KMS-11 (cell line): ENCODE data around the gene SSC4D.

Experiments used
- H2AFZ ChIP-seq: fragments of 200-600 bp; sonication (generic); 2 replicates; pipeline ENCODE4 v1.6.1; 2016; ENCODE audit warnings: antibody characterized with exemption, mixed run types, low read depth
- H3K27ac ChIP-seq: fragments of 200-600 bp; sonication (generic); 2 replicates; pipeline ENCODE4 v1.6.1; 2016; ENCODE audit warnings: mild to moderate bottlenecking, mixed run types
- H3K27me3 ChIP-seq: fragments of 200-600 bp; sonication (generic); 2 replicates; pipeline ENCODE4 v1.6.1; 2017; ENCODE audit warnings: mild to moderate bottlenecking, low read depth, mixed run types, moderate library complexity; ENCODE audit not compliant: insufficient read depth
- H3K36me3 ChIP-seq: fragments of 200-600 bp; sonication (generic); 2 replicates; pipeline ENCODE4 v1.6.1; 2017; ENCODE audit warnings: mild to moderate bottlenecking, mixed run types; ENCODE audit not compliant: insufficient read depth
- H3K4me1 ChIP-seq: fragments of 200-600 bp; sonication (generic); 2 replicates; pipeline ENCODE4 v1.6.1; 2016; ENCODE audit warnings: mild to moderate bottlenecking, low read depth, mixed run types; ENCODE audit not compliant: poor library complexity, severe bottlenecking
- H3K4me2 ChIP-seq: fragments of 200-600 bp; sonication (generic); 2 replicates; pipeline ENCODE4 v1.7.0; 2016; ENCODE audit warnings: mild to moderate bottlenecking, mixed run types
- H3K4me3 ChIP-seq: fragments of 200-600 bp; sonication (generic); IDR thresholded peaks from 2 replicates; pipeline ENCODE4 v1.6.1; 2017; ENCODE audit warnings: low read depth, low read length, mixed read lengths; ENCODE audit not compliant: insufficient read depth
- H3K79me2 ChIP-seq: fragments of 200-600 bp; sonication (generic); 2 replicates; pipeline ENCODE4 v1.6.1; 2016; ENCODE audit warnings: low read depth, mixed run types; ENCODE audit not compliant: insufficient read depth
- H3K9ac ChIP-seq: fragments of 200-600 bp; sonication (generic); 2 replicates; pipeline ENCODE4 v1.6.1; 2016; ENCODE audit warnings: mild to moderate bottlenecking, mixed run types
- H4K20me1 ChIP-seq: fragments of 200-600 bp; sonication (generic); 2 replicates; pipeline ENCODE4 v1.6.1; 2016; ENCODE audit warnings: mild to moderate bottlenecking, mixed run types; ENCODE audit not compliant: insufficient read depth
- CTCF ChIP-seq: fragments of 200-600 bp; sonication (generic); conservative IDR thresholded peaks from 2 replicates; pipeline ENCODE4 v1.6.1; 2017; ENCODE audit warnings: low read depth, mild to moderate bottlenecking, antibody characterized with exemption, low read length, moderate library complexity, mixed read lengths

The SSC4D gene

GRCh38 chr7:76411626-76412025 lies 2.1 kb upstream of the SSC4D start:
- Histone ChIP-seq H3K4me3 (no peak overlapping the region), H3K79me2 (no peaks in the 10 kb centered on the region), H4K20me1 (no peaks in the 10 kb centered on the region), H3K27me3 (no peaks in the 10 kb centered on the region), H3K4me1 (no peaks in the 10 kb centered on the region), H3K27ac (no peak overlapping the region), H3K4me2 (no peak overlapping the region), H3K9ac (no peak overlapping the region), H2AFZ (no peak overlapping the region), H3K36me3 (no peaks in the 10 kb centered on the region)
- no peak for TF ChIP-seq CTCF

- no peak overlapping the region for H3K27ac ChIP-seq
- H4K20me1 ChIP-seq, result no peaks in the 10 kb centered on the region
- H3K27me3 ChIP-seq, result no peaks in the 10 kb centered on the region
- no peak overlapping the region for H3K9ac ChIP-seq
- no peaks in the 10 kb centered on the region for H3K36me3 ChIP-seq
- no peaks in the 10 kb centered on the region for H3K79me2 ChIP-seq
- TF ChIP-seq CTCF, result no peak
- H3K4me2 ChIP-seq, result no peak overlapping the region
- H3K4me1 ChIP-seq, result peaks cover 13% of the 10 kb centered on the region
- H2AFZ ChIP-seq, result no peak overlapping the region
- no peak overlapping the region for H3K4me3 ChIP-seq
These were observed 1.4 kb downstream of the SSC4D start for GRCh38 chr7:76408121-76408560.

GRCh38 chr7:76407718-76408117 lies 1.8 kb downstream of the SSC4D start:
- no peak overlapping the region for H3K27ac ChIP-seq
- no peaks in the 10 kb centered on the region for H3K79me2 ChIP-seq
- H3K4me2 ChIP-seq, result no peak overlapping the region
- TF ChIP-seq CTCF, result no peak
- no peak overlapping the region for H3K4me3 ChIP-seq
- no peaks in the 10 kb centered on the region for H3K36me3 ChIP-seq
- no peak overlapping the region for H3K9ac ChIP-seq
- H2AFZ ChIP-seq, result no peak overlapping the region
- H3K4me1 ChIP-seq, result peaks cover 16% of the 10 kb centered on the region
- H3K27me3 ChIP-seq, result no peaks in the 10 kb centered on the region
- no peaks in the 10 kb centered on the region for H4K20me1 ChIP-seq

GRCh38 chr7:76405738-76406137 lies 3.8 kb downstream of the SSC4D start:
- H3K4me1 ChIP-seq, result peaks cover 16% of the 10 kb centered on the region
- H3K4me3 ChIP-seq, result no peak overlapping the region
- no peak overlapping the region for H3K9ac ChIP-seq
- H3K27me3 ChIP-seq, result no peaks in the 10 kb centered on the region
- H3K4me2 ChIP-seq, result no peak overlapping the region
- H3K27ac ChIP-seq, result no peak overlapping the region
- H3K36me3 ChIP-seq, result no peaks in the 10 kb centered on the region
- no peak for TF ChIP-seq CTCF
- H4K20me1 ChIP-seq, result no peaks in the 10 kb centered on the region
- no peaks in the 10 kb centered on the region for H3K79me2 ChIP-seq
- H2AFZ ChIP-seq, result no peak overlapping the region
